HCT116 (cell line): ENCODE results near the gene FRMD3. TPM values are rescaled to one million over a fixed set of nuclear protein-coding genes. Genes with fewer than 3 reads are reported as not detected.

Experiments
- ATAC-seq: fragments of 200-7000 bp; cut with Tn5 transposase; 2 replicates; pipeline ENCODE4 v1.9.1; 2020; ENCODE audit warnings: mild to moderate bottlenecking, moderate library complexity
- BruUV-seq: library from RNA; stranded (reverse); fragments of 400-500 nt; replicated peaks from 2 replicates; lab custom pipeline; 2021; lab: Mats Ljungman, UMichigan
- CTCF ChIA-PET: fragments of 300-600 bp; sonication (Branson Sonifier 250); formaldehyde crosslinking; loops from one replicate; lab custom pipeline; 2021; ENCODE audit warnings: antibody characterized with exemption; lab: Charles Lee
- POLR2A ChIA-PET: fragments of 300-600, 350-600 bp; sonication (Branson Sonifier 250); formaldehyde crosslinking; loops from one replicate; lab custom pipeline; 2021; ENCODE audit warnings: antibody characterized with exemption; lab: Charles Lee
- RAD21 ChIA-PET, 2 experiments: fragments of 300-600 bp; sonication (Branson Sonifier 250); formaldehyde crosslinking; loops; one replicate each; lab custom pipeline; 2023; ENCODE audit warnings: low total read pairs in 2 of 2; ENCODE audit not compliant: uncharacterized antibody in 2 of 2, unreplicated experiment in 2 of 2, low non-redundant PET in 1 of 2; lab: Charles Lee
- DNase-seq: peaks from one replicate; pipeline ENCODE4 v3.0.0-alpha.2; 2010; ENCODE audit warnings: low read depth, low spot score
- H2AFZ ChIP-seq: fragments of 200-600 bp; shearing (Covaris generic), sonication (generic); 2 replicates; pipeline ENCODE4 v1.6.1; 2017; ENCODE audit warnings: low read depth, mixed run types, mixed read lengths, antibody characterized with exemption, low read length; ENCODE audit not compliant: poor library complexity, severe bottlenecking
- H3K27ac ChIP-seq: 2 replicates; pipeline ENCODE4 v1.5.1; 2012; ENCODE audit warnings: low read depth, low read length
- H3K27me3 ChIP-seq: fragments of 200-600 bp; sonication (generic); 2 replicates; pipeline ENCODE4 v1.6.1; 2016; ENCODE audit warnings: mixed run types, low read length, mixed read lengths; ENCODE audit not compliant: insufficient read depth
- H3K36me3 ChIP-seq, 2 experiments: fragments of 200-500 bp in 1 of 2; fragments of 200-600 bp in 1 of 2; sonication (Bioruptor generic) in 1 of 2; sonication (generic) in 1 of 2; 2 replicates each; pipeline versions ENCODE4 v1.5.1 to v1.6.1; 2014 to 2016; ENCODE audit warnings: low read length in 2 of 2, inconsistent platforms in 1 of 2, mixed read lengths in 1 of 2, mixed run types in 1 of 2; ENCODE audit not compliant: insufficient read depth in 2 of 2, control insufficient read depth in 1 of 2
- H3K4me1 ChIP-seq, 2 experiments: fragments of 200-600 bp in 1 of 2; sonication (generic) in 1 of 2; 2 replicates each; pipeline versions ENCODE4 v1.5.1 to v1.6.1; 2012 to 2017; ENCODE audit warnings: low read length in 2 of 2, inconsistent platforms in 1 of 2, mild to moderate bottlenecking in 1 of 2, mixed read lengths in 1 of 2, mixed run types in 1 of 2, moderate library complexity in 1 of 2; ENCODE audit not compliant: insufficient read depth in 2 of 2, control insufficient read depth in 1 of 2
- H3K4me2 ChIP-seq: fragments of 200-600 bp; sonication (generic); 2 replicates; pipeline ENCODE4 v1.6.1; 2017; ENCODE audit warnings: mixed run types, low read length, mixed read lengths
- H3K4me3 ChIP-seq, 2 experiments: fragments of 200-600 bp in 1 of 2; sonication (generic) in 1 of 2; replicated peaks in 1 of 2; 2 replicates each; pipeline ENCODE4 v1.5.1; 2011 to 2016; ENCODE audit warnings: low read length in 2 of 2, control low read depth in 1 of 2, low read depth in 1 of 2, mild to moderate bottlenecking in 1 of 2, mixed read lengths in 1 of 2, mixed run types in 1 of 2
- H3K79me2 ChIP-seq: fragments of 200-600 bp; sonication (generic); 2 replicates; pipeline ENCODE4 v1.6.1; 2017; ENCODE audit warnings: mild to moderate bottlenecking, mixed run types, low read length, moderate library complexity, mixed read lengths; ENCODE audit not compliant: insufficient read depth
- H3K9ac ChIP-seq: fragments of 200-600 bp; sonication (generic); 2 replicates; pipeline ENCODE4 v1.6.1; 2016; ENCODE audit warnings: low read length, mixed read lengths
- H3K9me2 ChIP-seq: fragments of 200-600 bp; sonication (generic), shearing (Covaris generic); 2 replicates; pipeline ENCODE4 v1.6.1; 2017; ENCODE audit warnings: mixed run types, mild to moderate bottlenecking, moderate library complexity; ENCODE audit not compliant: insufficient read depth
- H3K9me3 ChIP-seq, 2 experiments: fragments of 200-500 bp in 1 of 2; fragments of 200-600 bp in 1 of 2; sonication (Bioruptor generic) in 1 of 2; sonication (generic) in 1 of 2; 2 replicates each; pipeline ENCODE4 v1.6.1; 2014 to 2017; ENCODE audit warnings: low read length in 2 of 2, mixed read lengths in 2 of 2, inconsistent platforms in 1 of 2, low read depth in 1 of 2, mild to moderate bottlenecking in 1 of 2, mixed run types in 1 of 2, moderate library complexity in 1 of 2; ENCODE audit not compliant: control insufficient read depth in 1 of 2, insufficient read depth in 1 of 2
- H4K20me1 ChIP-seq: fragments of 200-600 bp; sonication (generic), shearing (Covaris generic); 2 replicates; pipeline ENCODE4 v1.6.1; 2017; ENCODE audit warnings: mixed run types, mild to moderate bottlenecking, moderate library complexity; ENCODE audit not compliant: insufficient read depth
- ATF3 ChIP-seq: IDR thresholded peaks from 2 replicates; pipeline ENCODE4 v1.6.1; 2012
- CBX3 ChIP-seq: IDR thresholded peaks from 2 replicates; pipeline ENCODE4 v1.6.1; 2012; ENCODE audit warnings: low read depth
- EGR1 ChIP-seq: IDR thresholded peaks from 2 replicates; pipeline ENCODE4 v1.6.1; 2012; ENCODE audit warnings: low read depth
- EZH2phosphoT487 ChIP-seq: fragments of 200-600 bp; IDR thresholded peaks from 2 replicates; pipeline ENCODE4 v1.6.1; 2018; ENCODE audit warnings: antibody characterized with exemption, borderline replicate concordance
- FOSL1 ChIP-seq: IDR thresholded peaks from 2 replicates; pipeline ENCODE4 v1.6.1; 2012; ENCODE audit warnings: low read depth
- JUND ChIP-seq: IDR thresholded peaks from 2 replicates; pipeline ENCODE4 v1.6.1; 2012
- POLR2A ChIP-seq: IDR thresholded peaks from 2 replicates; pipeline ENCODE4 v1.7.0; 2011; ENCODE audit warnings: borderline replicate concordance; ENCODE audit not compliant: insufficient read depth, insufficient read length; ENCODE audit errors: extremely low read depth
- POLR2AphosphoS5 ChIP-seq: IDR thresholded peaks from 2 replicates; pipeline ENCODE4 v1.6.1; 2011; ENCODE audit warnings: mild to moderate bottlenecking, low read depth, low read length, moderate library complexity
- RAD21 ChIP-seq: IDR thresholded peaks from 2 replicates; pipeline ENCODE4 v1.6.1; 2012; ENCODE audit warnings: low read depth, mild to moderate bottlenecking
- SIN3A ChIP-seq: IDR thresholded peaks from 2 replicates; pipeline ENCODE4 v1.6.1; 2012; ENCODE audit warnings: low read depth
- SP1 ChIP-seq: IDR thresholded peaks from 2 replicates; pipeline ENCODE4 v1.6.1; 2012; ENCODE audit warnings: low read depth
- SRF ChIP-seq: IDR thresholded peaks from 2 replicates; pipeline ENCODE4 v1.6.1; 2012; ENCODE audit warnings: low read depth
- TCF7L2 ChIP-seq: IDR thresholded peaks from 2 replicates; pipeline ENCODE4 v1.7.0; 2011; ENCODE audit warnings: borderline replicate concordance, inconsistent platforms; ENCODE audit not compliant: insufficient read depth, insufficient read length; ENCODE audit errors: extremely low read depth
- YY1 ChIP-seq: IDR thresholded peaks from 2 replicates; pipeline ENCODE4 v1.6.1; 2011; ENCODE audit warnings: low read length, low read depth, moderate library complexity, mild to moderate bottlenecking; ENCODE audit not compliant: insufficient replicate concordance; ENCODE audit errors: extremely low read depth
- ZFX ChIP-seq: fragments of 450-650 bp; IDR thresholded peaks from 2 replicates; pipeline ENCODE4 v1.6.1; 2017
- ZNF274 ChIP-seq: fragments of 200-500 bp; sonication (Bioruptor generic); IDR thresholded peaks from 2 replicates; pipeline ENCODE4 v1.6.1; 2014; ENCODE audit warnings: mild to moderate bottlenecking, low read depth, low read length, inconsistent platforms
- intact Hi-C: fragments of 100-400 bp; cut with micrococcal nuclease; formaldehyde crosslinking; loops from 2 replicates; pipeline ENCODE4 v1.10.0; 2022
- total RNA-seq: library from RNA; stranded (reverse); gene quantifications from one replicate; pipeline ENCODE4 v1.2.1, GENCODE V29; 2021; ENCODE audit not compliant: unreplicated experiment
- TF ChIP-seq, protein P1 (sequence below): IDR thresholded peaks from 2 replicates; pipeline ENCODE4 v1.6.1; 2012; ENCODE audit warnings: low read depth

The FRMD3 gene
- total RNA-seq, 1 experiment from 2014 or later, result 0.89 TPM

DNA sequence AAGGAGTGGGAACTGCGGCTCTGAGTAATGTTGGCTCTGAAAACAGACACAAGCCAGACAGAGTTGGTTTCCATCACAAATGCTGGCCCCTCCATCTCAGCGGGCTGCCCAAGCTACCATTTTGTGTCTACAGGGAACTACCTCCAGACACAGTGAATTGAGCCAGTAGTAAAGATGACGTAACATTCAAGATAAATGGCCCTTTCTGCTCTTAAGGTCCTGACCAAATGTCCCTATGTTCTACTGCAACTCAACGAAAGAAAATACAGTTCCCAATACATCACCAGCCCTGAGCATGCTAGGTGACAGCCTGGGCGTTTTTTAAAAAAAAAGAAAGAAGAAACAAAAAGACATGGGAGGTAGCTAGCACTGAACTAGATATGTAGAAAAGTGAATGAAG, 247.5 kb downstream of the FRMD3 start (continued):
- TF ChIP-seq, protein P1, sequence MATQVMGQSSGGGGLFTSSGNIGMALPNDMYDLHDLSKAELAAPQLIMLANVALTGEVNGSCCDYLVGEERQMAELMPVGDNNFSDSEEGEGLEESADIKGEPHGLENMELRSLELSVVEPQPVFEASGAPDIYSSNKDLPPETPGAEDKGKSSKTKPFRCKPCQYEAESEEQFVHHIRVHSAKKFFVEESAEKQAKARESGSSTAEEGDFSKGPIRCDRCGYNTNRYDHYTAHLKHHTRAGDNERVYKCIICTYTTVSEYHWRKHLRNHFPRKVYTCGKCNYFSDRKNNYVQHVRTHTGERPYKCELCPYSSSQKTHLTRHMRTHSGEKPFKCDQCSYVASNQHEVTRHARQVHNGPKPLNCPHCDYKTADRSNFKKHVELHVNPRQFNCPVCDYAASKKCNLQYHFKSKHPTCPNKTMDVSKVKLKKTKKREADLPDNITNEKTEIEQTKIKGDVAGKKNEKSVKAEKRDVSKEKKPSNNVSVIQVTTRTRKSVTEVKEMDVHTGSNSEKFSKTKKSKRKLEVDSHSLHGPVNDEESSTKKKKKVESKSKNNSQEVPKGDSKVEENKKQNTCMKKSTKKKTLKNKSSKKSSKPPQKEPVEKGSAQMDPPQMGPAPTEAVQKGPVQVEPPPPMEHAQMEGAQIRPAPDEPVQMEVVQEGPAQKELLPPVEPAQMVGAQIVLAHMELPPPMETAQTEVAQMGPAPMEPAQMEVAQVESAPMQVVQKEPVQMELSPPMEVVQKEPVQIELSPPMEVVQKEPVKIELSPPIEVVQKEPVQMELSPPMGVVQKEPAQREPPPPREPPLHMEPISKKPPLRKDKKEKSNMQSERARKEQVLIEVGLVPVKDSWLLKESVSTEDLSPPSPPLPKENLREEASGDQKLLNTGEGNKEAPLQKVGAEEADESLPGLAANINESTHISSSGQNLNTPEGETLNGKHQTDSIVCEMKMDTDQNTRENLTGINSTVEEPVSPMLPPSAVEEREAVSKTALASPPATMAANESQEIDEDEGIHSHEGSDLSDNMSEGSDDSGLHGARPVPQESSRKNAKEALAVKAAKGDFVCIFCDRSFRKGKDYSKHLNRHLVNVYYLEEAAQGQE, result no peak
- no peak for TF ChIP-seq SIN3A
- no peak for TF ChIP-seq JUND
- no peak for TF ChIP-seq RAD21
- TF ChIP-seq FOSL1, result no peak
- no peak for TF ChIP-seq ZFX
- no peak for TF ChIP-seq EGR1
- TF ChIP-seq TCF7L2, result no peak
- TF ChIP-seq POLR2A, result no peak

DNA sequence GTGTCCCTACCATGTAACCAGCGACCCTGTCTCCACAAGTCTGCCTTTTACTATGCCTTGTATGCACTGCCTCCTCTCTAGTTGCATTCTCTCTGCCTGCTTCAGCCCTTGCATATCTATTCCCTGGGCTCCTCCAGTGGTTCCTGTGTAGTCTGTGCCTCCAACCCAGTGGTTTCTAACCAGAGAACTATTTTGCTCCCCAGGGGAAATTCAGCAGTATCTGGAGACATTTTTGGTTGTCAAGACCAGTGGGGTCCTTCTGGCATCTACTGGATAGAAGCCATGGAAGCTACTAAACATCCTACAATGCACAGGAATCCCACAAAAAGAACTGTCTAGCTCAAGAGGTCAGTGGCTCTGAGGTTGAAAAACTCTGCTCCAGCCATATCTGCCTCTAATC, 251.2 kb downstream of the FRMD3 start:
- no peaks in the 10 kb centered on the region for H3K4me1 ChIP-seq
- TF ChIP-seq ZNF274 (no peak), CBX3 (no peak), EGR1 (no peak), POLR2AphosphoS5 (no peak), EZH2phosphoT487 (no peak), RAD21 (no peak), ATF3 (no peak), SRF (no peak), TCF7L2 (no peak), ZFX (no peak), YY1 (no peak), SP1 (no peak)
- TF ChIP-seq, protein P1, result no peak
- ChIA-PET RAD21 (no interaction called here), CTCF (no interaction called here), POLR2A (no interaction called here)
- DNase-seq, result no peak
- H3K36me3 ChIP-seq, result no peaks in the 10 kb centered on the region
- no peaks in the 10 kb centered on the region for H3K9me2 ChIP-seq
- H3K4me2 ChIP-seq, result no peak overlapping the region
- no peak overlapping the region for H3K27ac ChIP-seq
- no peaks in the 10 kb centered on the region for H3K27me3 ChIP-seq
- no peaks in the 10 kb centered on the region for H3K79me2 ChIP-seq
- H3K9me3 ChIP-seq, result no peaks in the 10 kb centered on the region
- no TSS peak for BruUV-seq
- H2AFZ ChIP-seq, result no peak overlapping the region
- no peaks in the 10 kb centered on the region for H4K20me1 ChIP-seq
- no peak overlapping the region for H3K9ac ChIP-seq
- no peak overlapping the region for H3K4me3 ChIP-seq
- ATAC-seq, result no peak
- intact Hi-C loops, result no loop called here
